HepG2 (cell line): ENCODE measurements around the gene SFI1. TPM values are rescaled to one million over a fixed set of nuclear protein-coding genes. Genes with fewer than 3 reads are reported as not detected.

Source experiments
- ADNP ChIP-seq: sonication (generic); formaldehyde crosslinking; IDR thresholded peaks from 2 replicates; pipeline ENCODE4 v1.4.0; 2020; ENCODE audit warnings: missing genetic modification reagents
- DNMT3B ChIP-seq: conservative IDR thresholded peaks from 2 replicates; pipeline ENCODE4 v1.6.1; 2016; ENCODE audit warnings: missing biosample characterization, control low read depth
- GLI4 ChIP-seq: sonication (generic); formaldehyde crosslinking; IDR thresholded peaks from 2 replicates; pipeline ENCODE4 v1.5.1; 2020; ENCODE audit warnings: missing genetic modification reagents, mild to moderate bottlenecking, moderate library complexity, borderline replicate concordance
- MEF2D ChIP-seq: sonication (generic); formaldehyde crosslinking; IDR thresholded peaks from 2 replicates; pipeline ENCODE4 v1.5.1; 2020; ENCODE audit warnings: mild to moderate bottlenecking, missing genetic modification reagents
- MTA3 ChIP-seq: sonication (generic); formaldehyde crosslinking; IDR thresholded peaks from 2 replicates; pipeline ENCODE4 v1.4.0; 2020; ENCODE audit warnings: missing genetic modification reagents
- SSRP1 ChIP-seq: IDR thresholded peaks from 2 replicates; pipeline ENCODE4 v1.6.1; 2016; ENCODE audit warnings: control low read depth
- ZNF615 ChIP-seq: sonication (generic); formaldehyde crosslinking; IDR thresholded peaks from 2 replicates; pipeline ENCODE4 v1.5.0; 2020; ENCODE audit warnings: mild to moderate bottlenecking, missing genetic modification reagents, borderline replicate concordance
- ZNF629 ChIP-seq: sonication (generic); formaldehyde crosslinking; conservative IDR thresholded peaks from 2 replicates; pipeline ENCODE4 v1.5.0; 2020; ENCODE audit warnings: missing genetic modification reagents
- ZNF674 ChIP-seq: sonication (generic); formaldehyde crosslinking; IDR thresholded peaks from 2 replicates; pipeline ENCODE4 v1.5.0; 2020; ENCODE audit warnings: low read depth, mild to moderate bottlenecking, missing genetic modification reagents
- polyA plus RNA-seq, 8 experiments: library from polyadenylated mRNA; depleted of rRNA in 3 of 8; stranded (reverse) in 7 of 8; unstranded in 1 of 8; fragments of >200 nt; fragmentation: Illumina TruSeq in 4 of 8; extraction: Trizol in 4 of 8; gene quantifications; 2 replicates each; pipeline versions ENCODE4 v1.2.1 to v1.2.3, GENCODE V29; 2011 to 2016; ENCODE audit warnings: low read depth in 4 of 8, missing spikeins in 1 of 8, mixed read lengths in 1 of 8; ENCODE audit not compliant: insufficient read depth in 1 of 8
- total RNA-seq, 5 experiments: library from RNA; depleted of rRNA; stranded (reverse); fragments of >200 nt; fragmentation: Illumina TruSeq; extraction: Trizol; gene quantifications; 2 replicates each; pipeline ENCODE4 v1.2.3, GENCODE V29; 2016; ENCODE audit warnings: low read depth in 1 of 5
- TF ChIP-seq, protein P1 (sequence below): sonication (generic); formaldehyde crosslinking; IDR thresholded peaks from 2 replicates; pipeline ENCODE4 v1.4.0; 2020; ENCODE audit warnings: missing genetic modification reagents, borderline replicate concordance
- TF ChIP-seq, protein P2 (sequence below): sonication (generic); formaldehyde crosslinking; IDR thresholded peaks from 2 replicates; pipeline ENCODE4 v1.4.0; 2020; ENCODE audit warnings: missing genetic modification reagents
- TF ChIP-seq, protein P3 (sequence below): sonication (generic); formaldehyde crosslinking; IDR thresholded peaks from 2 replicates; pipeline ENCODE4 v1.4.0; 2020; ENCODE audit warnings: missing genetic modification reagents

SFI1 gene
- total and polyA plus RNA-seq, 2 of the 13 experiments (the other 11 are each of a cell fraction or from before 2014, with no cell fraction given) = 20.5 to 40.1 TPM

DNA sequence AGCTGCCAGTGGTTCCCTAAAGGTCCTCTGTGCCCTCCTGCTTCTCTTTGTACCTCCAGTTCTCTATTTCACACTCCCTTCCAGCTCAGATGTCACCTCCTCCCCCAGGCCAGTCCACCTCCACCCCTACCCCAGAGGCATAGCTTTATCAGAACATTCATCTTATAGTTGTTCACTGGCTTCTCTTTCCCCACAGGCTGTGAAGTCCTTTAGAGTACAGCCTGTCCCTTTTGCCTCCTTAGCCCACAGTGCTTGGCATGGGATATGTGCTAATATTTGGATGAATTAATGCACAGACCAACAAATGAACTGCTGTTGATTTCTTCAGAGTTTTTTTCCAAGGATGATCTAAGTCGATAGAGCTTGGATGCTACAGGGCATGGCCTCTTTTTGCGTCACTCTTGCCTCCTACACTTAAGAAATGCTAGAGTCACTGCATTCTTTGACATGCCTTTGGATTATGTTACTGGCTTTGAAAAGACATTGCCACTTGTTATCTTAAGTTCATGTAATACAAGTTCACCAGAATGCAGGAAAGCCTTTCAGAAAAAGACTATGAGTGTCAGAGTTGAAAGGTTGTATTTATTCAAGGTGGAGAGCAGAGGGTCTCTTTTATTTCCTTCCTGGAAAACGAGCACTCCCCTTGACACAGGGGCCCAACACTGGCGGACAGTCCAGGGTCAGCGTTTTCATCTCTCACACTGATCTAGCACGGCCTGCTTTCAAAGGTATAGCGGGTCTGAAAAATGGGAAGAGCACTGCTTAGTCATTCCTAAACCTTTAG lies 90.0 kb downstream of the SFI1 start (continued):
- TF ChIP-seq, protein P1, sequence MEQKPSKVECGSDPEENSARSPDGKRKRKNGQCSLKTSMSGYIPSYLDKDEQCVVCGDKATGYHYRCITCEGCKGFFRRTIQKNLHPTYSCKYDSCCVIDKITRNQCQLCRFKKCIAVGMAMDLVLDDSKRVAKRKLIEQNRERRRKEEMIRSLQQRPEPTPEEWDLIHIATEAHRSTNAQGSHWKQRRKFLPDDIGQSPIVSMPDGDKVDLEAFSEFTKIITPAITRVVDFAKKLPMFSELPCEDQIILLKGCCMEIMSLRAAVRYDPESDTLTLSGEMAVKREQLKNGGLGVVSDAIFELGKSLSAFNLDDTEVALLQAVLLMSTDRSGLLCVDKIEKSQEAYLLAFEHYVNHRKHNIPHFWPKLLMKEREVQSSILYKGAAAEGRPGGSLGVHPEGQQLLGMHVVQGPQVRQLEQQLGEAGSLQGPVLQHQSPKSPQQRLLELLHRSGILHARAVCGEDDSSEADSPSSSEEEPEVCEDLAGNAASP (CRISPR knock-in tag) = peak; percentile 74; the same call in 1 of the 2 replicates
- no peak for TF ChIP-seq ZNF674 (CRISPR knock-in tag)
- TF ChIP-seq ADNP (CRISPR knock-in tag) = no peak
- TF ChIP-seq, protein P2, sequence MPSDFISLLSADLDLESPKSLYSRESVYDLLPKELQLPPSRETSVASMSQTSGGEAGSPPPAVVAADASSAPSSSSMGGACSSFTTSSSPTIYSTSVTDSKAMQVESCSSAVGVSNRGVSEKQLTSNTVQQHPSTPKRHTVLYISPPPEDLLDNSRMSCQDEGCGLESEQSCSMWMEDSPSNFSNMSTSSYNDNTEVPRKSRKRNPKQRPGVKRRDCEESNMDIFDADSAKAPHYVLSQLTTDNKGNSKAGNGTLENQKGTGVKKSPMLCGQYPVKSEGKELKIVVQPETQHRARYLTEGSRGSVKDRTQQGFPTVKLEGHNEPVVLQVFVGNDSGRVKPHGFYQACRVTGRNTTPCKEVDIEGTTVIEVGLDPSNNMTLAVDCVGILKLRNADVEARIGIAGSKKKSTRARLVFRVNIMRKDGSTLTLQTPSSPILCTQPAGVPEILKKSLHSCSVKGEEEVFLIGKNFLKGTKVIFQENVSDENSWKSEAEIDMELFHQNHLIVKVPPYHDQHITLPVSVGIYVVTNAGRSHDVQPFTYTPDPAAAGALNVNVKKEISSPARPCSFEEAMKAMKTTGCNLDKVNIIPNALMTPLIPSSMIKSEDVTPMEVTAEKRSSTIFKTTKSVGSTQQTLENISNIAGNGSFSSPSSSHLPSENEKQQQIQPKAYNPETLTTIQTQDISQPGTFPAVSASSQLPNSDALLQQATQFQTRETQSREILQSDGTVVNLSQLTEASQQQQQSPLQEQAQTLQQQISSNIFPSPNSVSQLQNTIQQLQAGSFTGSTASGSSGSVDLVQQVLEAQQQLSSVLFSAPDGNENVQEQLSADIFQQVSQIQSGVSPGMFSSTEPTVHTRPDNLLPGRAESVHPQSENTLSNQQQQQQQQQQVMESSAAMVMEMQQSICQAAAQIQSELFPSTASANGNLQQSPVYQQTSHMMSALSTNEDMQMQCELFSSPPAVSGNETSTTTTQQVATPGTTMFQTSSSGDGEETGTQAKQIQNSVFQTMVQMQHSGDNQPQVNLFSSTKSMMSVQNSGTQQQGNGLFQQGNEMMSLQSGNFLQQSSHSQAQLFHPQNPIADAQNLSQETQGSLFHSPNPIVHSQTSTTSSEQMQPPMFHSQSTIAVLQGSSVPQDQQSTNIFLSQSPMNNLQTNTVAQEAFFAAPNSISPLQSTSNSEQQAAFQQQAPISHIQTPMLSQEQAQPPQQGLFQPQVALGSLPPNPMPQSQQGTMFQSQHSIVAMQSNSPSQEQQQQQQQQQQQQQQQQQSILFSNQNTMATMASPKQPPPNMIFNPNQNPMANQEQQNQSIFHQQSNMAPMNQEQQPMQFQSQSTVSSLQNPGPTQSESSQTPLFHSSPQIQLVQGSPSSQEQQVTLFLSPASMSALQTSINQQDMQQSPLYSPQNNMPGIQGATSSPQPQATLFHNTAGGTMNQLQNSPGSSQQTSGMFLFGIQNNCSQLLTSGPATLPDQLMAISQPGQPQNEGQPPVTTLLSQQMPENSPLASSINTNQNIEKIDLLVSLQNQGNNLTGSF (CRISPR knock-in tag) = no peak
- TF ChIP-seq, protein P3, sequence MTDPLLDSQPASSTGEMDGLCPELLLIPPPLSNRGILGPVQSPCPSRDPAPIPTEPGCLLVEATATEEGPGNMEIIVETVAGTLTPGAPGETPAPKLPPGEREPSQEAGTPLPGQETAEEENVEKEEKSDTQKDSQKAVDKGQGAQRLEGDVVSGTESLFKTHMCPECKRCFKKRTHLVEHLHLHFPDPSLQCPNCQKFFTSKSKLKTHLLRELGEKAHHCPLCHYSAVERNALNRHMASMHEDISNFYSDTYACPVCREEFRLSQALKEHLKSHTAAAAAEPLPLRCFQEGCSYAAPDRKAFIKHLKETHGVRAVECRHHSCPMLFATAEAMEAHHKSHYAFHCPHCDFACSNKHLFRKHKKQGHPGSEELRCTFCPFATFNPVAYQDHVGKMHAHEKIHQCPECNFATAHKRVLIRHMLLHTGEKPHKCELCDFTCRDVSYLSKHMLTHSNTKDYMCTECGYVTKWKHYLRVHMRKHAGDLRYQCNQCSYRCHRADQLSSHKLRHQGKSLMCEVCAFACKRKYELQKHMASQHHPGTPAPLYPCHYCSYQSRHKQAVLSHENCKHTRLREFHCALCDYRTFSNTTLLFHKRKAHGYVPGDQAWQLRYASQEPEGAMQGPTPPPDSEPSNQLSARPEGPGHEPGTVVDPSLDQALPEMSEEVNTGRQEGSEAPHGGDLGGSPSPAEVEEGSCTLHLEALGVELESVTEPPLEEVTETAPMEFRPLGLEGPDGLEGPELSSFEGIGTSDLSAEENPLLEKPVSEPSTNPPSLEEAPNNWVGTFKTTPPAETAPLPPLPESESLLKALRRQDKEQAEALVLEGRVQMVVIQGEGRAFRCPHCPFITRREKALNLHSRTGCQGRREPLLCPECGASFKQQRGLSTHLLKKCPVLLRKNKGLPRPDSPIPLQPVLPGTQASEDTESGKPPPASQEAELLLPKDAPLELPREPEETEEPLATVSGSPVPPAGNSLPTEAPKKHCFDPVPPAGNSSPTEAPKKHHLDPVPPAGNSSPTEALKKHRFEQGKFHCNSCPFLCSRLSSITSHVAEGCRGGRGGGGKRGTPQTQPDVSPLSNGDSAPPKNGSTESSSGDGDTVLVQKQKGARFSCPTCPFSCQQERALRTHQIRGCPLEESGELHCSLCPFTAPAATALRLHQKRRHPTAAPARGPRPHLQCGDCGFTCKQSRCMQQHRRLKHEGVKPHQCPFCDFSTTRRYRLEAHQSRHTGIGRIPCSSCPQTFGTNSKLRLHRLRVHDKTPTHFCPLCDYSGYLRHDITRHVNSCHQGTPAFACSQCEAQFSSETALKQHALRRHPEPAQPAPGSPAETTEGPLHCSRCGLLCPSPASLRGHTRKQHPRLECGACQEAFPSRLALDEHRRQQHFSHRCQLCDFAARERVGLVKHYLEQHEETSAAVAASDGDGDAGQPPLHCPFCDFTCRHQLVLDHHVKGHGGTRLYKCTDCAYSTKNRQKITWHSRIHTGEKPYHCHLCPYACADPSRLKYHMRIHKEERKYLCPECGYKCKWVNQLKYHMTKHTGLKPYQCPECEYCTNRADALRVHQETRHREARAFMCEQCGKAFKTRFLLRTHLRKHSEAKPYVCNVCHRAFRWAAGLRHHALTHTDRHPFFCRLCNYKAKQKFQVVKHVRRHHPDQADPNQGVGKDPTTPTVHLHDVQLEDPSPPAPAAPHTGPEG (CRISPR knock-in tag) = no peak
- no peak for TF ChIP-seq SSRP1 (CRISPR knock-in tag)
- TF ChIP-seq DNMT3B (CRISPR knock-in tag) = no peak
- TF ChIP-seq GLI4 (CRISPR knock-in tag) = no peak
- peak; percentile 95 for TF ChIP-seq ZNF629 (CRISPR knock-in tag)
- no peak for TF ChIP-seq MTA3 (CRISPR knock-in tag)
- no peak for TF ChIP-seq ZNF615 (CRISPR knock-in tag)
- peak; percentile 62 for TF ChIP-seq MEF2D
